SU-DHL-6 (cell line): ENCODE measurements around the gene ABCC3.

Experiments
- EZH2phosphoT487 ChIP-seq: fragments of 200-600 bp; sonication (generic), shearing (Covaris generic); conservative IDR thresholded peaks from 2 replicates; pipeline ENCODE4 v1.6.1; 2018; ENCODE audit warnings: mild to moderate bottlenecking, antibody characterized with exemption, low read length, moderate library complexity, mixed read lengths
- TF ChIP-seq, protein P1 (sequence below): fragments of 200-600 bp; sonication (generic); IDR thresholded peaks from one replicate; pipeline ENCODE4 v1.5.1; 2017; ENCODE audit warnings: antibody characterized with exemption, mild to moderate bottlenecking, low read length, moderate library complexity; ENCODE audit not compliant: insufficient read depth, poor library complexity, severe bottlenecking

DNA sequence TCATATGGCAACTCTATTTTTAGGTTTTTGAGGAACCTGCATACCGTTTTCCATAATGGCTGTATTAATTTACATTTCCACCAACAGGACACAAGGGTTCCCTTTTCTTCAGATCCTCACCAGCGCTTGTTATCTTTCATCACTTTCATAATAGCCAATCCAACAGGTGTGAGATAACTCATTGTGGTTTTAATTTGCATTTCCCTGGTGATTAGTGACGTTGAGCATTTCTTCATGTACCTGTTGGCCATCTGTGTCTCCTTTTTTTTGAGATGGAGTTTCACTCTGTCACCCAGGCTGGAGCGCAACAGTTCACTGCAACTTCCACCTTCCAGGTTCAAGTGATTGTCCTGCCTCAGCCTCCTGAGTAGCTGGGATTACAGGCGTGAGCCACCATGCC is 36.2 kb upstream of the ABCC3 start:
- TF ChIP-seq, protein P1, sequence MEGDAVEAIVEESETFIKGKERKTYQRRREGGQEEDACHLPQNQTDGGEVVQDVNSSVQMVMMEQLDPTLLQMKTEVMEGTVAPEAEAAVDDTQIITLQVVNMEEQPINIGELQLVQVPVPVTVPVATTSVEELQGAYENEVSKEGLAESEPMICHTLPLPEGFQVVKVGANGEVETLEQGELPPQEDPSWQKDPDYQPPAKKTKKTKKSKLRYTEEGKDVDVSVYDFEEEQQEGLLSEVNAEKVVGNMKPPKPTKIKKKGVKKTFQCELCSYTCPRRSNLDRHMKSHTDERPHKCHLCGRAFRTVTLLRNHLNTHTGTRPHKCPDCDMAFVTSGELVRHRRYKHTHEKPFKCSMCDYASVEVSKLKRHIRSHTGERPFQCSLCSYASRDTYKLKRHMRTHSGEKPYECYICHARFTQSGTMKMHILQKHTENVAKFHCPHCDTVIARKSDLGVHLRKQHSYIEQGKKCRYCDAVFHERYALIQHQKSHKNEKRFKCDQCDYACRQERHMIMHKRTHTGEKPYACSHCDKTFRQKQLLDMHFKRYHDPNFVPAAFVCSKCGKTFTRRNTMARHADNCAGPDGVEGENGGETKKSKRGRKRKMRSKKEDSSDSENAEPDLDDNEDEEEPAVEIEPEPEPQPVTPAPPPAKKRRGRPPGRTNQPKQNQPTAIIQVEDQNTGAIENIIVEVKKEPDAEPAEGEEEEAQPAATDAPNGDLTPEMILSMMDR = no peak
- TF ChIP-seq EZH2phosphoT487 = no peak
